ENCODE results near the gene CSMD2. TPM values are rescaled to one million over a fixed set of nuclear protein-coding genes. Genes with fewer than 3 reads are reported as not detected.

Gene CSMD2
- total and polyA plus RNA-seq, 2 of the 8 experiments (the other 6 are each of a cell fraction or from before 2014, with no cell fraction given), result 7.0 to 14.7 TPM

GRCh38 chr1:34128186-34128889, 36.7 kb downstream of the CSMD2 start:
- H3K79me1 ChIP-seq (ENCODE audit: low read depth, low read length), result peaks cover 2% of the 10 kb centered on the region; the same call in 1 of the 2 replicates
- WGBS, 2 experiments (ENCODE audit: extremely low coverage in 1 of 2, insufficient coverage in 1 of 2, insufficient read length in 1 of 2, insufficient replicate concordance in 2 of 2, low coverage in 1 of 2, low lambda C conversion rate in 2 of 2, missing lambda C conversion rate in 1 of 2), result 93% methylated on average over 13 of the region's 13 CpGs; no CpG with 5 or more reads in 1 of the 2 experiments
- H3K23ac ChIP-seq (ENCODE audit: insufficient read length), result no peak overlapping the region
- no peak overlapping the region for H3K9ac ChIP-seq (replicated peaks in 1 of 4; ENCODE audit: extremely low read depth in 1 of 4, low read depth in 3 of 4, low read length in 3 of 4)
- ChIA-PET POLR2A (ENCODE audit: partially characterized antibody) (no interaction called here), CTCF (ENCODE audit: partially characterized antibody) (interaction anchor here (1.0 to 1.4 kb wide), 3 partner anchors 14 to 34 kb away, joined by 3 read pairs; no protein-coding TSS in a partner anchor)
- no peak overlapping the region for H2BK120ac ChIP-seq (replicated peaks; ENCODE audit: low read depth, low read length)
- no peak overlapping the region for H2BK15ac ChIP-seq (ENCODE audit: low read length)
- H3K4me2 ChIP-seq (ENCODE audit: insufficient read depth in 1 of 2, low read depth in 2 of 2, low read length in 2 of 2), result no peak overlapping the region
- TF ChIP-seq POLR2A (IDR thresholded peaks at IDR 0.05; ENCODE audit: control extremely low read depth in 1 of 2, low read depth in 2 of 2, low read length in 2 of 2), result no peak
- no peak for TF ChIP-seq BRCA1 (IDR thresholded peaks at IDR 0.05; ENCODE audit: low read depth, low read length)
- TF ChIP-seq, protein P1, sequence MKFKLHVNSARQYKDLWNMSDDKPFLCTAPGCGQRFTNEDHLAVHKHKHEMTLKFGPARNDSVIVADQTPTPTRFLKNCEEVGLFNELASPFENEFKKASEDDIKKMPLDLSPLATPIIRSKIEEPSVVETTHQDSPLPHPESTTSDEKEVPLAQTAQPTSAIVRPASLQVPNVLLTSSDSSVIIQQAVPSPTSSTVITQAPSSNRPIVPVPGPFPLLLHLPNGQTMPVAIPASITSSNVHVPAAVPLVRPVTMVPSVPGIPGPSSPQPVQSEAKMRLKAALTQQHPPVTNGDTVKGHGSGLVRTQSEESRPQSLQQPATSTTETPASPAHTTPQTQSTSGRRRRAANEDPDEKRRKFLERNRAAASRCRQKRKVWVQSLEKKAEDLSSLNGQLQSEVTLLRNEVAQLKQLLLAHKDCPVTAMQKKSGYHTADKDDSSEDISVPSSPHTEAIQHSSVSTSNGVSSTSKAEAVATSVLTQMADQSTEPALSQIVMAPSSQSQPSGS (IDR thresholded peaks at IDR 0.05; ENCODE audit: low read length), result no peak
- no peak for TF ChIP-seq KDM1A (IDR thresholded peaks at IDR 0.05; ENCODE audit: borderline replicate concordance, low read length)
- TF ChIP-seq BCL11A (IDR thresholded peaks at IDR 0.05; ENCODE audit: low read depth in 2 of 2, low read length in 2 of 2), result no peak
- no peak for TF ChIP-seq ASH2L (IDR thresholded peaks at IDR 0.05; ENCODE audit: low read length)
- TF ChIP-seq JUN (IDR thresholded peaks at IDR 0.05; ENCODE audit: low read depth, low read length), result no peak
- no peaks in the 10 kb centered on the region; the same call in 1 of the 2 replicates for H3K23me2 ChIP-seq (ENCODE audit: low read depth, low read length)
- H3K4ac ChIP-seq (replicated peaks; ENCODE audit: insufficient read length, low read depth, low read length), result no peak overlapping the region
- no peak overlapping the region for H2AK5ac ChIP-seq (ENCODE audit: low read depth, low read length)
- no peak overlapping the region for H3K56ac ChIP-seq (replicated peaks; ENCODE audit: insufficient read length, low read depth, low read length)
- no peak overlapping the region for H3K18ac ChIP-seq (ENCODE audit: extremely low read depth, low read length)
- H3K14ac ChIP-seq (ENCODE audit: insufficient read length), result no peak overlapping the region
- DNase-seq (ENCODE audit: low read depth in 1 of 2, low spot score in 2 of 2) (peak in 1 of 2 experiments; percentile 34), FAIRE-seq (no peak)
- H2BK12ac ChIP-seq (ENCODE audit: low read depth, low read length), result no peak overlapping the region
- H3K27me3 ChIP-seq (replicated peaks in 1 of 4; ENCODE audit: control insufficient read depth in 3 of 4, extremely low read depth in 1 of 4, insufficient read depth in 3 of 4, low read length in 3 of 4), result no peaks in the 10 kb centered on the region
- no peak overlapping the region for H2BK20ac ChIP-seq (ENCODE audit: low read length)
- H3K27ac ChIP-seq (ENCODE audit: low read depth, low read length), result no peak overlapping the region
- H3K36me3 ChIP-seq (ENCODE audit: control insufficient read depth in 2 of 4, insufficient read depth in 4 of 4, low read length in 3 of 4), result no peaks in the 10 kb centered on the region; a peak in 2 of 8 replicates
- H4K8ac ChIP-seq (ENCODE audit: extremely low read depth, insufficient read depth, low read length), result no peak overlapping the region; the same call in 1 of the 2 replicates
- no peak overlapping the region for H2AFZ ChIP-seq (ENCODE audit: low read length)
- peaks cover 6 to 12% of the 10 kb centered on the region in 2 experiments for H4K20me1 ChIP-seq (replicated peaks in 1 of 2; ENCODE audit: control insufficient read depth in 1 of 2, insufficient read depth in 2 of 2, low read length in 2 of 2)
- H3K79me2 ChIP-seq (ENCODE audit: control insufficient read depth in 1 of 2, insufficient read depth in 2 of 2, low read length in 2 of 2), result peaks cover 0 to 7% of the 10 kb centered on the region in 2 experiments; a peak in 1 of 4 replicates
- H4K91ac ChIP-seq (replicated peaks; ENCODE audit: insufficient read length, low read length), result no peak overlapping the region
- no peak overlapping the region for H2BK5ac ChIP-seq (ENCODE audit: low read depth, low read length)
- no peak overlapping the region for H3K4me3 ChIP-seq (ENCODE audit: extremely low read depth in 1 of 4, insufficient read depth in 2 of 4, low read depth in 3 of 4, low read length in 4 of 4)
- no peak overlapping the region for H4K5ac ChIP-seq (ENCODE audit: insufficient read length, low read depth, low read length)
- no peaks in the 10 kb centered on the region for H3K4me1 ChIP-seq (replicated peaks in 1 of 4; ENCODE audit: control insufficient read depth in 3 of 4, insufficient read depth in 4 of 4, low read length in 3 of 4)
- H3K9me3 ChIP-seq (ENCODE audit: insufficient read depth in 2 of 2, low read depth in 1 of 2, low read length in 1 of 2), result no peaks in the 10 kb centered on the region
